HL-60/S4 treated with retinoic acid at 250 ng/mL for 4 days and 3 days (cell line): ENCODE measurements around the gene PRPH2.

Experiments
- in situ Hi-C: fragments of 300-500 bp; cut with MboI; formaldehyde crosslinking; loops from 2 replicates; pipeline ENCODE4 v1.7.0; 2022; ENCODE audit warnings: low sequenced_read_pairs

The PRPH2 gene

DNA sequence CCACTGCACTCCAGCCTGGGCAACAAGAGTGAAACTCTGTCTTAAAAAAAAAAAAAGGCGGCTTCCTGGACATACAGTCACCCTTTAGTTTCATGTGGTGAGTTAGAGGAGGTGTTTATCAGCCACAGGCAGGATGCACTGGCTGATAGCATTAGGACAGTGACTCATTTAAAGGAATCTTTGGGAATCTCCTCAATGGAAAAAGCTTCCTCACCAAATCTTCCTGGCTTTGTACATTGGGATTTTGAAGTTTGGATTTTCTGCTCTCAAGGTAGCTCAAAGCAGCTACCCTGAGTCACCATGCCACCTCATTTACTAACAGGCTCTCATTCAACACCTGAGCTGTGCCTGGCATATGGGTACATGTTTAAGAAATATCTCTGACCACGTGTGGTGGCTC lies 20.2 kb downstream of the PRPH2 start:
- in situ Hi-C loops, result no loop called here

GRCh38 chr6:42698217-42698616 lies 24.2 kb downstream of the PRPH2 start:
- in situ Hi-C loops, result no loop called here

DNA sequence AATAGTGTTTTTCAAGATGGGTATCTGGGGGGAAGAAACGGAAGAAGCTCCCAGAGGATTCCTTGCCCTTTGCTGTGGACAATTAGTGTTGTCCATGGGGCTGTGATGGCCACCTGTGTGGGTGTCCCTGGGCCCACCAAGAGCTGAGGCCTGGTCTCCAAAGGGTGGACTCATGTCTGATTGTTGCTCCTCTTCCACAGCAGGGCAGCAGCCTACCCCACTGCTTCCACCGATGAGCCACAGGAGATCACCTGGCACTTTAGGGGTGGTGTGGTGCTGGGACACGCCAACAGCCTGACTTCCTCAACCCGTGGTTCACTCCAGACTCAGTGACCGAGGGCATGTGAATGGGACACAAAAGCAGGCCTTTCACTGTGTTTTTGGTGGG lies 25.1 kb downstream of the PRPH2 start:
- in situ Hi-C loops, result no loop called here

DNA sequence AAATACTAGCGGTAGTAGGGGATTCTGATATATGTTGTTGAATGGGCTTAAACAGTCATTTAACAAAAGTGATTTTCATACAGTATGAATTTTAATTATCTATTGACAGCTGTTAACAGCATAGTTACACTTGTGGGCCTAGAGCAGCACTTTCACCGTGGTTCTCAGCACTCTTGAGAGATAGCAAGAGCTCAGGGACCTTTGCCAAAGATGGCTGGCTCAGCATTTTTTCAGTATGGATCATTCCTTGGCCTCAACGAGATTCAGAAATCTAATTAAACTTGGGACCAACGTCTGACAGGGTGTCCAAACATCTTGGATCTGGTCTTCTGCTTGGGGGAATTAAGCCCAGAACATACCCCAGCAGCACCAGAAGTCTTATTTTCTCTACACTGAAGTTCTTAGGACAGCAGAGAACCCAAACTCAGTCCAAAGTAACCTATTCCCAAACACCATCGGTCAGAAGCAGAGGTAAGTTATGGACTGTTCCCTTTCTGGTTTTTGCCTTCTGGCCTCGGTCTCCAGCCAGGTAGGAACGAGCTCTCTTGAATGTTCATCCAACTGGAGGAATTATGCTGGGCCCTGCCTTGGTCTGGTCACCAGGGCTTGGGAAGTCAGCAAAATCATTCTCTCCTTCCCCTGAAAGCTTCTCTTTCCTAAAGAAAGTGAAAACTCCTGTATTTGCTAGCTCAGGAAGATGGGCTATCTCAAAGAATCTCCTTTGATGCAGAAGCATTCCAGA lies 25.7 kb downstream of the PRPH2 start:
- in situ Hi-C loops, result no loop called here

DNA sequence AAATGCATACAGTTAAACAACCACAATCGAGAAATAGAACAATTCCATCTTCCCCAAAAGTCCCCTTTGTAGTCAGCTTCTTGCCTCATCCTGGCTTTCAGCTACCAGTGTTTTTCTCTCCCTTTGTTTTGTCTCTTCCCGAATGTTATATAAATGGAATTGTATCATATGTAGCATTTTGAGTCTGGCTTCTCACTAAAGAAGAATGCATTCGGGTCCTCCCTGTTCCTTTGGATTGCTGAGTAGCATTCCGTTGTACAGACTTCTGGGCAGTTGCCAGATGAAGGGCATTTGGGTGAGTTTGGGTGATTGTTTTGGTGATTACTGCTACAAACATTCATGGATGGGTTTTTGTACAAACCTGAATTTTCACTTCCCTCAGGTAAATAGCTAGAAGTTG lies 27.8 kb downstream of the PRPH2 start:
- in situ Hi-C loops, result no loop called here

DNA sequence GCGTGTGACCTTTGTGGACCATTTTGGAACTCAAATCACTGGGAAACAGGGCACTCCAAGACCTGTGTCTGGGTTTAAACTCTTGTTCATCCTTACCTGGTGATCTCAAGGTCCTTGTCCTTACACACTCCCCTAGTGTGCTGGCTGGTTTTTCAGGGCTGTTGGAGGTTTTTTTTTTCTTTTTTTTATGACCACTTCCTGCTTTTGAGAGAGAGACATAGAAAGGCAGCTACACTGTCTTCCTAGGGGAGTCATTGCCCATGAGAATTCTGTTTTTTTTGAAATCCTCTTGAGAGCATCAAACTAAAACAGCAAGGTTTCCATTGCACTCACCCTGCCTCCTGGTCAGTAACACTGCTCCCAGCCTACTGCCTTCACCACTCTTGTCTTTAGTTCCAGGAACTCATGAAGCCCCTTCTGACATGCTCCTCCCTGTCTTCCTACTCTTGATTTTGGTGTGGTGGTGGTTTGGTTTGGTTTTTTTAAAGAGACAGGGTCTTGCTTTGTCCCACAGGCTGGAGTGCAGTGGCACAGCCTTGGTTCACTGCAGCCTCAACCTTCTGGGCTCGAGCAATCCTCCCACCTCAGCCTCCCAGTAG lies 28.6 kb downstream of the PRPH2 start:
- in situ Hi-C loops, result no loop called here

DNA sequence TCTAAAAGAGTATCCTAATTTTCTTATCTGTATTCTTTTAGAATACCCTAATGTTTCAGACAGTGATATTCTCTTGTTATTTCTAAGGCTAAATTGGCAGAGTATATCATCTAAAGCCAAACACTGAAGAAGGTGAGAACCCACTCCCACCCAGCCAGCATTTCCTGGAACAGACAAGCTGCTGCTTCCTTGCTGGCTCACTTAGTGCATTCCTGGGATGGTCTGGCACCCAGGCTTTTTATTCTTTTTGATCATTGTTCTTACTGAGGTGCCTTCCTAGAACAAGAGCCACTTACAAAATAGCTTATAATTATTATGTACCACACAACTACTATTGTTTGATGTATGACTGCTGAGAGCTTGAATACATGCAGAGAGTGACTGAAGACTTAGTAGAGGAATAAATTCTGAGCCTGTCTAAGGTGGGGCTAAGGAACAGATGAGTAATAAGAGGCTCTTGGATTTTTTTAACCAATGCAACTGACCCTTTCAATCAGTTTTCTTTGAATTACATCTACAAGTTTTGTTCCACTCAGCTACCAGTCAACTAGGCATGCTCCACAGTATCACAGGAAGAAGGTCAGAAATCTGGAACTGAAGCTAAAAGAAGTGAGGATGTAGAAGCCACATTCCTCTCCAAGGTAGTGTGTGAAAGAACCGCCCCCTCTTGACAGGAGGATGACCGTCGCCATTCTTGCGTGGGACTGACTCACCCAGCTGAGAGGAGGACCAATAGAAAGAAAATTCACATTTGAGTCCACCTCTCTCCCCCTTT lies 30.1 kb downstream of the PRPH2 start:
- in situ Hi-C loops, result no loop called here

DNA sequence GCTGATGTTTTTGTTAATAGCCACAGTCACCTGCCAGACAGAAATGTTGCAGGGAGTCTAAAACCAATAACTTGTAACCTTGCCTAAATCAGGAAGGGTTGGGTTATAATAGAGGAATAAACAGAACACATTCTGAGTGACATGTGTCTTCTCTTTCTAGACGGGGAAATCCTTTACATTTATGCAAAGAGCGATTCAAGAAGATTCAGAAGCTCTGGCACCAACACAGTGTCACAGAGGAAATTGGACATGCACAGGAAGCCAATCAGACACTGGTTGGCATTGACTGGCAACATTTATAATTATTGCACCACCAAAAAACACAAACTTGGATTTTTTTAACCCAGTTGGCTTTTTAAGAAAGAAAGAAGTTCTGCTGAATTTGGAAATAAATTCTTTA lies 31.5 kb downstream of the PRPH2 start:
- in situ Hi-C loops, result no loop called here

- in situ Hi-C loops, result no loop called here
Observed at GRCh38 chr6:42690151-42690702, 32.2 kb downstream of the PRPH2 start.

GRCh38 chr6:42689371-42689770 lies 33.0 kb downstream of the PRPH2 start:
- in situ Hi-C loops, result no loop called here

GRCh38 chr6:42688281-42688680 lies 34.1 kb downstream of the PRPH2 start:
- in situ Hi-C loops, result no loop called here

- in situ Hi-C loops, result loop anchor here (10.0 kb wide), 1 partner anchor 195 kb away; the partner anchor contains the start of gene RPL7L1
Observed at GRCh38 chr6:42679358-42679757, 43.0 kb downstream of the PRPH2 start.

- in situ Hi-C loops, result loop anchor here (10.0 kb wide), 1 partner anchor 200 kb away; the partner anchor contains the start of gene RPL7L1
Observed at GRCh38 chr6:42674780-42675179, 47.6 kb downstream of the PRPH2 start.

DNA sequence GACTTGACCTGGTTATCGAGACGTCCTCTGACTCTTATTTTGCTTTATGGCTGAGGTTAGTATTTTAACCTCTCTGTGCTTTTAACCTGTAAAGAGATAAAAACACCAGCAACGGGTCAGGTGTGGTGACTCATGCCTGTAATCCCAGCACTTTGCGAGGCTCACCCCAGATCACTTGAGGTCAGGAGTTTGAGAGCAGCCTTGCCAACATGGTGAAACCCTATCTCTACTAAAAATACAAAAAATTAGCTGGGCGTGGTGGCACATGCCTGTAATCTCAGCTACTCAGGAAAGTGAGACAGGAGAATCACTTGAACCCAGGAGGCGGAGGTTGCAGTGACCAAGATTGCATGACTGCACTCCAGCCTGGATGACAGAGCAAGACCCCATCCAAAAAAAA lies 48.0 kb downstream of the PRPH2 start:
- in situ Hi-C loops, result loop anchor here (10.0 kb wide), 1 partner anchor 200 kb away; the partner anchor contains the start of gene RPL7L1

GRCh38 chr6:42664718-42665117 lies 57.7 kb downstream of the PRPH2 start:
- in situ Hi-C loops, result no loop called here

DNA sequence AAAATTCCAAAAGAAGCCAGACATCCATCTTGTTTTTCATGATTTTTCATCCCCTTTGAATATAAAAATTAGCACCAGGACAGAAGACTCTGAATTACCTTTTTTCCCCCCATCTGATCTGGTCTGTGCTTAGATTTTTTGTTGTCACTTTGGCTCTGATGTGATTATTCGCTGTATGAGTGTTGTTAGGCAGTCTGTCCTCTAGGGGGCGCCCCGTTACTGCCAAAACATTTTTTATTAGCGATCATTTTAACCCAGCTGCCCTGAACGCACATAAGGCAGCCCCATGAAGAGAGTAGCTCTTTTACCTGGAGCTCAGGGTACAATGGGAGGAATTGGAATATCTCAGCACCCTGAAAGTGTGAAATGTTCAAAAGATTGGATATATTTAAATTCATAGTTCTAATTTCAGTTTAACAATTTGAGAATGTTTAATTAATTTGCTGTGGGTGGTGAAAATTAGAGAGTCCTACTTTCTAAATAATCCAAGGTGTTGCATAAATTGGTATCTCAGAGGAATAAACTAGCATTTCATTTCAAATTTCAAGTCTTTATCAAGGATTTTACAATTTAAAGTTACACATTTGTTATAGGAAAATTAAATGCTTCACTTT lies 60.8 kb downstream of the PRPH2 start:
- in situ Hi-C loops, result no loop called here

GRCh38 chr6:42659806-42660205 lies 62.6 kb downstream of the PRPH2 start:
- in situ Hi-C loops, result no loop called here

- in situ Hi-C loops, result no loop called here
Observed at GRCh38 chr6:42653851-42654250, 68.5 kb downstream of the PRPH2 start.

GRCh38 chr6:42652024-42652746 lies 70.2 kb downstream of the PRPH2 start:
- in situ Hi-C loops, result no loop called here
